HL-60 (cell line): Measurements from ENCODE around the gene TFAP2E.

Experiments used
- DNase-seq, 2 experiments: peaks; one replicate each; pipeline ENCODE4 v3.0.0-alpha.2; 2010 to 2020; ENCODE audit warnings: low read depth in 1 of 2, low spot score in 1 of 2
- H3K27ac ChIP-seq: fragments of 250-450 bp; sonication (Bioruptor Pico); replicated peaks from 2 replicates; pipeline ENCODE4 v1.5.1; 2020; ENCODE audit warnings: mild to moderate bottlenecking, moderate library complexity
- H3K27me3 ChIP-seq: fragments of 250-450 bp; sonication (Bioruptor Pico); 2 replicates; pipeline ENCODE4 v1.5.1; 2021; ENCODE audit warnings: mild to moderate bottlenecking, moderate library complexity; ENCODE audit not compliant: insufficient read depth, poor library complexity, severe bottlenecking
- H3K4me3 ChIP-seq: replicated peaks from 2 replicates; pipeline ENCODE4 v1.5.1; 2011; ENCODE audit warnings: mild to moderate bottlenecking, control low read depth, low read length; ENCODE audit not compliant: insufficient read depth
- CTCF ChIP-seq: IDR thresholded peaks from one replicate; pipeline ENCODE4 v1.5.1; 2011; ENCODE audit warnings: low read length, control low read depth, inconsistent platforms; ENCODE audit not compliant: insufficient read depth
- GABPA ChIP-seq: IDR thresholded peaks from 2 replicates; pipeline ENCODE4 v1.6.1; 2012; ENCODE audit warnings: low read depth
- POLR2AphosphoS5 ChIP-seq: IDR thresholded peaks from 2 replicates; pipeline ENCODE4 v1.6.1; 2012; ENCODE audit warnings: low read depth
- REST ChIP-seq: IDR thresholded peaks from 2 replicates; pipeline ENCODE4 v1.6.1; 2012; ENCODE audit warnings: low read depth; ENCODE audit not compliant: insufficient replicate concordance
- SPI1 ChIP-seq: IDR thresholded peaks from 2 replicates; pipeline ENCODE4 v1.6.1; 2012; ENCODE audit warnings: low read depth, mild to moderate bottlenecking, borderline replicate concordance

Gene TFAP2E

GRCh38 chr1:35597870-35598269 lies 24.8 kb downstream of the TFAP2E start:
- no peak overlapping the region for H3K4me3 ChIP-seq
- no peaks in the 10 kb centered on the region for H3K27me3 ChIP-seq
- no peak for DNase-seq
- no peak overlapping the region for H3K27ac ChIP-seq
- TF ChIP-seq POLR2AphosphoS5: no peak
- TF ChIP-seq SPI1: no peak

GRCh38 chr1:35598895-35599294 lies 25.8 kb downstream of the TFAP2E start:
- H3K27me3 ChIP-seq: no peaks in the 10 kb centered on the region
- no peak for TF ChIP-seq GABPA
- TF ChIP-seq REST: no peak
- no peak for TF ChIP-seq CTCF
- TF ChIP-seq SPI1: no peak
- TF ChIP-seq POLR2AphosphoS5: no peak
- no peak overlapping the region for H3K27ac ChIP-seq
- no peak for DNase-seq
- H3K4me3 ChIP-seq: no peak overlapping the region

GRCh38 chr1:35599411-35599810 lies 26.3 kb downstream of the TFAP2E start:
- no peak for DNase-seq
- no peak overlapping the region for H3K4me3 ChIP-seq
- H3K27me3 ChIP-seq: no peaks in the 10 kb centered on the region
- H3K27ac ChIP-seq: no peak overlapping the region
- TF ChIP-seq REST: no peak
- TF ChIP-seq CTCF: no peak
- TF ChIP-seq GABPA: no peak
- no peak for TF ChIP-seq POLR2AphosphoS5
- TF ChIP-seq SPI1: no peak

GRCh38 chr1:35600593-35600992 lies 27.5 kb downstream of the TFAP2E start:
- DNase-seq: no peak
- TF ChIP-seq REST (no peak), GABPA (no peak), CTCF (no peak), SPI1 (no peak), POLR2AphosphoS5 (no peak)
- H3K27ac ChIP-seq: no peak overlapping the region
- H3K27me3 ChIP-seq: no peaks in the 10 kb centered on the region
- H3K4me3 ChIP-seq: no peak overlapping the region
